A549 treated with DMSO at 1 μM for 4 hours (cell line): Measurements from ENCODE around the gene CLNK. TPM values are rescaled to one million over a fixed set of nuclear protein-coding genes. Genes with fewer than 3 reads are reported as not detected.

Experiments used
- total RNA-seq: library from RNA; stranded (reverse); fragments of 200-300 nt; extraction: Qiagen RNA extraction; gene quantifications from 5 replicates; pipeline ENCODE4 v1.2.3, GENCODE V29; 2022; ENCODE audit warnings: low read depth

The CLNK gene, protein sequence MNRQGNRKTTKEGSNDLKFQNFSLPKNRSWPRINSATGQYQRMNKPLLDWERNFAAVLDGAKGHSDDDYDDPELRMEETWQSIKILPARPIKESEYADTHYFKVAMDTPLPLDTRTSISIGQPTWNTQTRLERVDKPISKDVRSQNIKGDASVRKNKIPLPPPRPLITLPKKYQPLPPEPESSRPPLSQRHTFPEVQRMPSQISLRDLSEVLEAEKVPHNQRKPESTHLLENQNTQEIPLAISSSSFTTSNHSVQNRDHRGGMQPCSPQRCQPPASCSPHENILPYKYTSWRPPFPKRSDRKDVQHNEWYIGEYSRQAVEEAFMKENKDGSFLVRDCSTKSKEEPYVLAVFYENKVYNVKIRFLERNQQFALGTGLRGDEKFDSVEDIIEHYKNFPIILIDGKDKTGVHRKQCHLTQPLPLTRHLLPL
- total RNA-seq, result not detected in 5 replicates

DNA sequence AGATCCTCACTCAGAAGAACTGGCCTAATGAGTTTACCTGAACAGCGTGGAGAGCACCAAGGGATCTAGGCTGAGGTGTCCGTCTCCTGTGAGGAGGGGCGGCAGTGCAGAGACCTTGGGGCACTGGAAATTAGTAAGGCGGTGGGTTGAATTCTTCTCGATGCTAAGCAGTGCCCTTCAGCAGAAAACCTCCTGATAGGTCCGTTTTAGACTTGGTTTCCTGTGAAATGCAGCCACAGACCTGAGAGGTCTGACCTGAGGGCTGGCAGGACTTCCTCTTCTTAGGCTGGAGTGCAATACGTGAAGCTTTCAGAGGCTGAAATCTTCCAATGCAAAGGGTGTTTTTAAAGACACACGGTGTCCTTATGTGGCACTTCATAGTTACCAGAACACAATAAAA is at the start of gene CLNK:
CLNK (minus strand) TSS at position 138 of the 400 bp plus-strand sequence. CDS start 16,899 bp downstream, outside the sequence.

DNA sequence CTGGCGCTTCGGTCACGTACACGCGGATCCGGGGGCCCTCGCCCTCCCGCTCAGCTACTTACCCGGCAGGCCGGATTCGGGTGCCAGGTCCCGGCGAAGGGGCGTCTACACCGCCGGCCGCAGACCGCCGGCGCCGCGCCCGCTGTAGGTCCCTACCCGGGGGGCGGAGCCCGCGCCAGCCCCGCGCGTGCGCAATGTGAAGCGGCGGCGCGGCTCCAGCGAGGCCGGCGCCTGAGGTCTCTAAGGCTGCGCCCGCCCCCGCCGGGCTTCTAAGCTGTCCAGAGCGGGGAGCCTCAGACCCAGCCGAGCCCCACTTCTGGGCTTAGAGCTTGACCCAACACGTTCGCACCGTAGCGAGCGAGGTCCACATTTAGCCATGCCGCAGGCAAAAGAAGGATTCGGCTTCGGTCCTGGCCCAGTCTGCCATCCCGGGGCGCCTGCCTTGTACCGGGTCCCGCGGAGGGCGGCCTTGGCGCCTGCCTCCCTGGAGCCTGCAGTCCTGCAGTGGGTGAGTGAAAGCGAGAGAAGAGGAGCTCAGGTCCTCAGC is 227.2 kb downstream of the CLNK start, which contains the start of gene ZNF518B:
ZNF518B (minus strand) TSS at position 172 of the 547 bp plus-strand sequence. CDS start 11,098 bp downstream, outside the sequence.

Other genes with a start within 250 kb of the CLNK start
- gene ZNF518B, start 227.3 kb downstream of the CLNK start, total RNA-seq, result 3.2 to 4.5 TPM (median 3.8 TPM) in 5 replicates